ENCODE results near the gene EHMT2.
A peak's percentile ranks its signal among the peaks of the same experiment; 100 is the strongest.

Gene EHMT2

DNA sequence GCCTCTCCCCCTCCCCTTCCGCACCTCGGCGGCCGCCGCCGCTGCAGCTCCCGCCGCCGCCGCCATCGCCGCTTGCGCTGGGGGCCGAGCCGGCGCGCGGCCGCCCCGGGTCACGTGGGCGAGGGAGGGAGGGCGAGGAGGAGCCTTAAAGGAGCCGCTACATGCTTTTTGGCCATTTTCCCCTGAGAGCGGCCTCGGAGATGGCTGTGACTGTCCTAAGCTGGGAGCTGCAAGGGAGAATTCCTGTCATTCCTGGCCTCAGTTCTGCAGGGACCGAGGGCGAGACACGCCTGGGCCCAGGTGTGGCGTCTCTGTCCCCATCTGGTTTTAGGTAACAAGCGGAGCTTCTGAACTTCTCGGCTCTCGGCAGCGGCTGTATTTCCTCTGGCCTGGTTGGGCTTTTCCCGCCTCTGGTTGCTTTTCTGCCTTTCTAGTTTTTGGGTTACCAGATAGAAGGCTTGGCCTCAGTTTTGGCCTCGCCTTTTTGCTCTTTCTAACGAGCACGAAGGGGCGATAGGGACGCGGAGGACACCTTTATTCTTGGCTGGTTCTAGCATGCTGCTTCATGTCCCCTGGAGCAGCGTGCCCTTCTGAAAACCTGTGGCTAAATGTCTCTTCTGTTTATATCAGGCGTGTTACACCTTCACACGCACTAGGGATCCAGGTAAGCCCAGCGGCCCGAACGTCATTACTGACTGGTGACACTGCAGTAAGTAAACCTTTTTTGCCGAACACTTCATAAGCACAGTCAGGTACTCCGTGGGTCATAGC lies at the start of gene EHMT2:
Gene EHMT2, minus strand, starts transcription at position 87 of the 771 bp plus-strand sequence. Its CDS starts 21 bp downstream, at position 66.
- FAIRE-seq, result no peak
- TF ChIP-seq, protein P1, sequence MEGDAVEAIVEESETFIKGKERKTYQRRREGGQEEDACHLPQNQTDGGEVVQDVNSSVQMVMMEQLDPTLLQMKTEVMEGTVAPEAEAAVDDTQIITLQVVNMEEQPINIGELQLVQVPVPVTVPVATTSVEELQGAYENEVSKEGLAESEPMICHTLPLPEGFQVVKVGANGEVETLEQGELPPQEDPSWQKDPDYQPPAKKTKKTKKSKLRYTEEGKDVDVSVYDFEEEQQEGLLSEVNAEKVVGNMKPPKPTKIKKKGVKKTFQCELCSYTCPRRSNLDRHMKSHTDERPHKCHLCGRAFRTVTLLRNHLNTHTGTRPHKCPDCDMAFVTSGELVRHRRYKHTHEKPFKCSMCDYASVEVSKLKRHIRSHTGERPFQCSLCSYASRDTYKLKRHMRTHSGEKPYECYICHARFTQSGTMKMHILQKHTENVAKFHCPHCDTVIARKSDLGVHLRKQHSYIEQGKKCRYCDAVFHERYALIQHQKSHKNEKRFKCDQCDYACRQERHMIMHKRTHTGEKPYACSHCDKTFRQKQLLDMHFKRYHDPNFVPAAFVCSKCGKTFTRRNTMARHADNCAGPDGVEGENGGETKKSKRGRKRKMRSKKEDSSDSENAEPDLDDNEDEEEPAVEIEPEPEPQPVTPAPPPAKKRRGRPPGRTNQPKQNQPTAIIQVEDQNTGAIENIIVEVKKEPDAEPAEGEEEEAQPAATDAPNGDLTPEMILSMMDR (IDR thresholded peaks at IDR 0.05; ENCODE audit: insufficient read depth, missing control alignments), result no peak
- peak; percentile 54 for DNase-seq (ENCODE audit: insufficient read length, low spot score)

DNA sequence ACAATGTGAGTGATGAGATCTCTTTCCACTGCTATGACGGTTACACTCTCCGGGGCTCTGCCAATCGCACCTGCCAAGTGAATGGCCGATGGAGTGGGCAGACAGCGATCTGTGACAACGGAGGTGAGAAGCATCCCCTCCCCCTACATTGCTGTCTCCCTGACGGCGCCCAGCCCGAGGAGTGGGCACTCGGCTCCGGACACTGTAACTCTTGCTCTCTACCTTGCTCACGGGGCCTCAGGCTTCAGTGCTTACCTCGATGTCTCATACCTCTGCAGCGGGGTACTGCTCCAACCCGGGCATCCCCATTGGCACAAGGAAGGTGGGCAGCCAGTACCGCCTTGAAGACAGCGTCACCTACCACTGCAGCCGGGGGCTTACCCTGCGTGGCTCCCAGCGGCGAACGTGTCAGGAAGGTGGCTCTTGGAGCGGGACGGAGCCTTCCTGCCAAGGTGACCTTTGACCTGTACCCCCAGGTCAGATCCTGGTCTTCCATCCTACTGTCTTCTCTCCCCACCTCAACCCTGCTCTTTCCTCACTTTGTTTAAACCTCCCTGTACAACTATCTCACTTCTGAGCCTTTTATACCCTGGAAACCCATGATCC lies 49.7 kb upstream of the EHMT2 start:
- FAIRE-seq (no peak), DNase-seq (ENCODE audit: insufficient read length, low spot score) (no peak)
- TF ChIP-seq, protein P1 (IDR thresholded peaks at IDR 0.05; ENCODE audit: insufficient read depth, missing control alignments), result no peak

DNA sequence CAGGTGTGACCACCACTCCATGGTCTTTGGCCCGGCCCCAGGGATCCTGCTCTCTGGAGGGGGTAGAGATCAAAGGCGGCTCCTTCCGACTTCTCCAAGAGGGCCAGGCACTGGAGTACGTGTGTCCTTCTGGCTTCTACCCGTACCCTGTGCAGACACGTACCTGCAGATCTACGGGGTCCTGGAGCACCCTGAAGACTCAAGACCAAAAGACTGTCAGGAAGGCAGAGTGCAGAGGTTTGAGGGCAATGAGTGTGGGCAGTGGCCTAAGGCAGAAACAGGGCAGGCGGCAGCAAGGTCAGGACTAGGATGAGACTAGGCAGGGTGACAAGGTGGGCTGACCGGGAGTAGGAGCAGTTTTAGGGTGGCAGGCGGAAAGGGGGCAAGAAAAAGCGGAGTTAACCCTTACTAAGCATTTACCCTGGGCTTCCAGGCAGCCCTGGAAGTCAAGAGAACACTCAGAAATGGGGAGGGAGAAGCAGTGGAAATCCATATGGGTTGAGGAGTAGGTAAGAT lies 48.9 kb upstream of the EHMT2 start:
- TF ChIP-seq, protein P1 (IDR thresholded peaks at IDR 0.05; ENCODE audit: insufficient read depth, missing control alignments), result no peak
- DNase-seq (ENCODE audit: insufficient read length, low spot score), result no peak
- no peak for FAIRE-seq

DNA sequence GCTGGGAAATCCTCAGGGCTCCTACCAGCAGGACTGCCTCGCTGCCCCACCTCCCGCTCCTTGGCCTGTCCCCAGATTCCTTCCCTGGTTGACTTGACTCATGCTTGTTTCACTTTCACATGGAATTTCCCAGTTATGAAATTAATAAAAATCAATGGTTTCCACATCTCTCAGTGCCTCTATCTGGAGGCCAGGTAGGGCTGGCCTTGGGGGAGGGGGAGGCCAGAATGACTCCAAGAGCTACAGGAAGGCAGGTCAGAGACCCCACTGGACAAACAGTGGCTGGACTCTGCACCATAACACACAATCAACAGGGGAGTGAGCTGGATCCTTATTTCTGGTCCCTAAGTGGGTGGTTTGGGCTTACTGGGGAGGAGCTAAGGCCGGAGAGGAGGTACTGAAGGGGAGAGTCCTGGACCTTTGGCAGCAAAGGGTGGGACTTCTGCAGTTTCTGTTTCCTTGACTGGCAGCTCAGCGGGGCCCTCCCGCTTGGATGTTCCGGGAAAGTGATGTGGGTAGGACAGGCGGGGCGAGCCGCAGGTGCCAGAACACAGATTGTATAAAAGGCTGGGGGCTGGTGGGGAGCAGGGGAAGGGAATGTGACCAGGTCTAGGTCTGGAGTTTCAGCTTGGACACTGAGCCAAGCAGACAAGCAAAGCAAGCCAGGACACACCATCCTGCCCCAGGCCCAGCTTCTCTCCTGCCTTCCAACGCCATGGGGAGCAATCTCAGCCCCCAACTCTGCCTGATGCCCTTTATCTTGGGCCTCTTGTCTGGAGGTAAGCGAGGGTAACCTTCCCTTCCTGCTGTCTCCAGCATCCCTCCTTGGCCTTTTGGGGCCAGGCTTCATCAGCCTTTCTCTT lies 48.2 kb upstream of the EHMT2 start, which contains the start of gene CFB:
Gene CFB, plus strand, starts transcription at position 589 of the 863 bp plus-strand sequence. Its CDS starts 127 bp downstream, at position 716.
- DNase-seq (ENCODE audit: insufficient read length, low spot score) (no peak), FAIRE-seq (no peak)
- TF ChIP-seq, protein P1 (IDR thresholded peaks at IDR 0.05; ENCODE audit: insufficient read depth, missing control alignments), result no peak

DNA sequence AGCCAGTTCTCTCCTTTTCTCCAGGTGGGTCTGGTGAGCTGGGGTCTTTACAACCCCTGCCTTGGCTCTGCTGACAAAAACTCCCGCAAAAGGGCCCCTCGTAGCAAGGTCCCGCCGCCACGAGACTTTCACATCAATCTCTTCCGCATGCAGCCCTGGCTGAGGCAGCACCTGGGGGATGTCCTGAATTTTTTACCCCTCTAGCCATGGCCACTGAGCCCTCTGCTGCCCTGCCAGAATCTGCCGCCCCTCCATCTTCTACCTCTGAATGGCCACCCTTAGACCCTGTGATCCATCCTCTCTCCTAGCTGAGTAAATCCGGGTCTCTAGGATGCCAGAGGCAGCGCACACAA lies 47.6 kb upstream of the EHMT2 start:
- no peak for FAIRE-seq
- TF ChIP-seq, protein P1 (IDR thresholded peaks at IDR 0.05; ENCODE audit: insufficient read depth, missing control alignments), result no peak
- no peak for DNase-seq (ENCODE audit: insufficient read length, low spot score)

DNA sequence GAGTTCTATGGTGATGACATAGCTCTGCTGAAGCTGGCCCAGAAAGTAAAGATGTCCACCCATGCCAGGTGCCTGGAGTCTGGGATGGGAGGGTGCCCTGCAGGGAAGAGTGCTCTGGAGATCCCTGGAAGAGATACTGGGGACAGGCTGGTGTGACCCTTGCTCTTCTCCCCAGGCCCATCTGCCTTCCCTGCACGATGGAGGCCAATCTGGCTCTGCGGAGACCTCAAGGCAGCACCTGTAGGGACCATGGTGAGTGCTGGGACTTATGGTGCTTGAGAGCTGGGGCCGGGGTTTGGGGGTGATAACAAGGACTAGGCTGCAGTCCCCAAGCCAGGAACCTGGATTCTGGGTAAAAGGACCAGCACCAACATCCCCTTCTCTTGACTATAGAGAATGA lies 46.2 kb upstream of the EHMT2 start:
- TF ChIP-seq, protein P1 (IDR thresholded peaks at IDR 0.05; ENCODE audit: insufficient read depth, missing control alignments), result no peak
- no peak for FAIRE-seq

More for the DNA sequence above, 46.2 kb upstream of the EHMT2 start:
- no peak for DNase-seq (ENCODE audit: insufficient read length, low spot score)
